Sigmoid colon (tissue), 7 donors: ENCODE data around the gene ESPNL. TPM values are rescaled to one million over a fixed set of nuclear protein-coding genes. Genes with fewer than 3 reads are reported as not detected.

ENCODE experiments used
- DNase-seq: peaks from one replicate; pipeline ENCODE4 v3.0.0-alpha.2; 2019
- H3K27ac ChIP-seq, 4 donors: fragments of 200-600 bp; sonication (generic); one replicate each; pipeline ENCODE4 v1.5.1; 2016 to 2019; ENCODE audit warnings: mild to moderate bottlenecking in 1 of 4
- H3K27me3 ChIP-seq, 3 donors: fragments of 200-600 bp; sonication (generic); one replicate each; pipeline ENCODE4 v1.5.1; 2019; ENCODE audit warnings: mild to moderate bottlenecking in 1 of 3
- H3K36me3 ChIP-seq, 4 donors: fragments of 200-600 bp; sonication (generic); one replicate each; pipeline ENCODE4 v1.5.1; 2016 to 2019
- H3K4me1 ChIP-seq, 4 donors: fragments of 200-600 bp; sonication (generic); one replicate each; pipeline ENCODE4 v1.5.1; 2017 to 2019
- H3K4me3 ChIP-seq, 4 donors: fragments of 200-600 bp; sonication (generic); one replicate each; pipeline ENCODE4 v1.5.1; 2017 to 2019; ENCODE audit warnings: mild to moderate bottlenecking in 2 of 4, moderate library complexity in 1 of 4
- H3K9me3 ChIP-seq, 4 donors: fragments of 200-600 bp in 3 of 4; sonication (generic) in 3 of 4; one replicate each; pipeline versions ENCODE4 v1.5.1 to v1.6.1; 2013 to 2019
- CTCF ChIP-seq, 4 experiments: fragments of 450-650 bp in 3 of 4; fragments of 200-600 bp in 1 of 4; IDR thresholded peaks; one replicate each; pipeline ENCODE4 v1.5.1; 2016 to 2019; ENCODE audit warnings: antibody characterized with exemption in 4 of 4, mild to moderate bottlenecking in 3 of 4, moderate library complexity in 2 of 4
- EP300 ChIP-seq, 4 donors: sonication (generic); formaldehyde crosslinking; IDR thresholded peaks; one replicate each; pipeline ENCODE4 v1.6.1; 2017; ENCODE audit warnings: antibody characterized with exemption in 4 of 4
- POLR2A ChIP-seq, 2 donors: fragments of 450-650 bp; IDR thresholded peaks; one replicate each; pipeline ENCODE4 v1.6.1; 2016; ENCODE audit warnings: antibody characterized with exemption in 2 of 2, mild to moderate bottlenecking in 2 of 2, moderate library complexity in 2 of 2
- POLR2AphosphoS5 ChIP-seq, 4 donors: sonication (generic); formaldehyde crosslinking; IDR thresholded peaks; one replicate each; pipeline ENCODE4 v1.6.1; 2017; ENCODE audit warnings: antibody characterized with exemption in 4 of 4
- WGBS, 2 donors: extraction: QIAGEN DNeasy Blood & Tissue Kit; methylation state at CpG; one replicate each; pipeline ENCODE4 v1.1.7; 2013; 5-methylcytosine and 5-hydroxymethylcytosine counted together
- intact Hi-C: fragments of 100-400 bp; cut with DNase I; formaldehyde crosslinking; loops from one replicate; pipeline ENCODE4 v1.15.1; 2023
- polyA plus RNA-seq, 3 donors: library from polyadenylated mRNA; stranded (reverse); fragments of 200-250 nt; gene quantifications; one replicate each; pipeline ENCODE4 v1.2.3, GENCODE V29; 2013
- total RNA-seq, 4 donors: library from RNA; depleted of rRNA; stranded (reverse); fragments of >200 nt; gene quantifications; one replicate each; pipeline ENCODE4 v1.1.0, GENCODE V29; 2016
- donor health status: healthy with polysubstance abuse.
- donor health status: Bipolar disorder and iron deficiency.
- donor health status: healthy.

The ESPNL gene
- total and polyA plus RNA-seq, 7 donors: 0.36 to 2.0 (median 0.58) TPM; not detected in 3

GRCh38 chr2:238097988-238098871, 1.9 kb upstream of the ESPNL start:
- Histone ChIP-seq H3K27ac (peak overlapping the region in 1 of 4 donors; percentile 20), H3K4me1 (no peaks in the 10 kb centered on the region), H3K9me3 (no peaks in the 10 kb centered on the region), H3K36me3 (no peaks in the 10 kb centered on the region), H3K4me3 (no peak overlapping the region), H3K27me3 (no peaks in the 10 kb centered on the region)
- intact Hi-C loops: no loop called here
- 58 to 79% methylated on average over 37 of the region's 37 CpGs for WGBS, 2 donors
- DNase-seq: no peak
- no peak for TF ChIP-seq CTCF (IDR thresholded peaks at IDR 0.05)
- peak in 1 of 4 donors; percentile 10 for TF ChIP-seq POLR2AphosphoS5 (IDR thresholded peaks at IDR 0.05)

GRCh38 chr2:238098901-238099713, 1.0 kb upstream of the ESPNL start:
- Histone ChIP-seq H3K27me3 (no peaks in the 10 kb centered on the region), H3K4me3 (no peak overlapping the region), H3K27ac (peak overlapping the region in 1 of 4 donors; percentile 20), H3K4me1 (no peaks in the 10 kb centered on the region), H3K9me3 (no peaks in the 10 kb centered on the region), H3K36me3 (no peaks in the 10 kb centered on the region)
- DNase-seq: no peak
- 54 to 59% methylated on average over 17 of the region's 17 CpGs for WGBS, 2 donors
- intact Hi-C loops: no loop called here
- TF ChIP-seq POLR2A (IDR thresholded peaks at IDR 0.05) (no peak), CTCF (IDR thresholded peaks at IDR 0.05) (no peak), POLR2AphosphoS5 (IDR thresholded peaks at IDR 0.05) (no peak), EP300 (IDR thresholded peaks at IDR 0.05) (no peak)

- H3K36me3 ChIP-seq: no peaks in the 10 kb centered on the region
- no peaks in the 10 kb centered on the region for H3K4me1 ChIP-seq
- WGBS, 2 donors: 91 to 95% methylated on average over 10 of the region's 10 CpGs
- H3K27me3 ChIP-seq: no peaks in the 10 kb centered on the region
- peak; percentile 50 for DNase-seq
- no peak overlapping the region for H3K27ac ChIP-seq
- intact Hi-C loops: no loop called here
- no peak overlapping the region for H3K4me3 ChIP-seq
- H3K9me3 ChIP-seq: no peaks in the 10 kb centered on the region
- no peak for TF ChIP-seq EP300 (IDR thresholded peaks at IDR 0.05)
- TF ChIP-seq POLR2A (IDR thresholded peaks at IDR 0.05): no peak
- no peak for TF ChIP-seq POLR2AphosphoS5 (IDR thresholded peaks at IDR 0.05)
- TF ChIP-seq CTCF (IDR thresholded peaks at IDR 0.05): no peak
Measured at GRCh38 chr2:238099714-238100048, 459 bp upstream of the ESPNL start.

GRCh38 chr2:238100821-238101771, 956 bp downstream of the ESPNL start:
- 90 to 91% methylated on average over 28 of the region's 28 CpGs for WGBS, 2 donors
- no peak overlapping the region for H3K27ac ChIP-seq
- H3K4me3 ChIP-seq: no peak overlapping the region
- intact Hi-C loops: no loop called here
- no peak for DNase-seq
- TF ChIP-seq CTCF (IDR thresholded peaks at IDR 0.05): no peak
- TF ChIP-seq POLR2AphosphoS5 (IDR thresholded peaks at IDR 0.05): no peak
- no peak for TF ChIP-seq EP300 (IDR thresholded peaks at IDR 0.05)
- no peak for TF ChIP-seq POLR2A (IDR thresholded peaks at IDR 0.05)
- H3K9me3 ChIP-seq: no peaks in the 10 kb centered on the region
- H3K27me3 ChIP-seq: no peaks in the 10 kb centered on the region
- H3K4me1 ChIP-seq: no peaks in the 10 kb centered on the region
- no peaks in the 10 kb centered on the region for H3K36me3 ChIP-seq
